Measurements from ENCODE around the gene ARL6IP4. TPM values are rescaled to one million over a fixed set of nuclear protein-coding genes. Genes with fewer than 3 reads are reported as not detected.

Gene ARL6IP4
- total and polyA plus RNA-seq, 2 of the 4 experiments (the other 2 are of a cell fraction) = 161 to 254 TPM

DNA sequence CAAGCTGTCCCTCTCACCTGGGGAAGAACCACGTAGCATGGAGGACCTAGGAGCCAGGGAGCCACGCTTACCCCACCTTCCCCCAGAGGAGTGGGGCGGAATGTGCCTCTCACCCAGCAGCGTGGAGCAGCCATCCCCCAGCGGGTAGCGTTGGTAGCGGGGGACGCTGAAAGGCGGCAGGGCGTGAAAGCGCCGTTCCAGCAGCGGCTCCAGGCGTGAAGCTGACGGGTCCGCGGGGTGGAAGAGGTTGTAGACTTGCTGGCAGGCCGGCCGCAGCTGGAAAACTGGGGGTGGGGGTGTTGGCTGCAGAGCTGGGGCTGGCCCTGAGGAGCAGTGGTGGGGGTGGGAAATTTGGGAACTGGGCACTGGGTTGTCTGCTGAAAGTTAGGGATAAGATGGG lies 11.9 kb downstream of the ARL6IP4 start:
- no peak overlapping the region for H3K4ac ChIP-seq (ENCODE audit: low read depth, low read length)
- no peak overlapping the region for H3K18ac ChIP-seq (ENCODE audit: low read depth, low read length)
- TF ChIP-seq, protein P1, sequence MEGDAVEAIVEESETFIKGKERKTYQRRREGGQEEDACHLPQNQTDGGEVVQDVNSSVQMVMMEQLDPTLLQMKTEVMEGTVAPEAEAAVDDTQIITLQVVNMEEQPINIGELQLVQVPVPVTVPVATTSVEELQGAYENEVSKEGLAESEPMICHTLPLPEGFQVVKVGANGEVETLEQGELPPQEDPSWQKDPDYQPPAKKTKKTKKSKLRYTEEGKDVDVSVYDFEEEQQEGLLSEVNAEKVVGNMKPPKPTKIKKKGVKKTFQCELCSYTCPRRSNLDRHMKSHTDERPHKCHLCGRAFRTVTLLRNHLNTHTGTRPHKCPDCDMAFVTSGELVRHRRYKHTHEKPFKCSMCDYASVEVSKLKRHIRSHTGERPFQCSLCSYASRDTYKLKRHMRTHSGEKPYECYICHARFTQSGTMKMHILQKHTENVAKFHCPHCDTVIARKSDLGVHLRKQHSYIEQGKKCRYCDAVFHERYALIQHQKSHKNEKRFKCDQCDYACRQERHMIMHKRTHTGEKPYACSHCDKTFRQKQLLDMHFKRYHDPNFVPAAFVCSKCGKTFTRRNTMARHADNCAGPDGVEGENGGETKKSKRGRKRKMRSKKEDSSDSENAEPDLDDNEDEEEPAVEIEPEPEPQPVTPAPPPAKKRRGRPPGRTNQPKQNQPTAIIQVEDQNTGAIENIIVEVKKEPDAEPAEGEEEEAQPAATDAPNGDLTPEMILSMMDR (conservative IDR thresholded peaks at IDR 0.05; ENCODE audit: low read depth, low read length) = no peak
- no peak for TF ChIP-seq RAD21 (IDR thresholded peaks at IDR 0.05; ENCODE audit: low read length)
- no peak for TF ChIP-seq BHLHE40 (IDR thresholded peaks at IDR 0.05; ENCODE audit: low read depth, low read length)
- TF ChIP-seq FOS (IDR thresholded peaks at IDR 0.05; ENCODE audit: low read depth, low read length) = no peak
- no peak for TF ChIP-seq POLR2A (IDR thresholded peaks at IDR 0.05; ENCODE audit: low read depth, low read length)
- TF ChIP-seq ELK1 (IDR thresholded peaks at IDR 0.05; ENCODE audit: borderline replicate concordance, low read depth, low read length) = no peak
- no peak for TF ChIP-seq MAZ (IDR thresholded peaks at IDR 0.05; ENCODE audit: borderline replicate concordance, low read depth, low read length)
- no peak for TF ChIP-seq CHD1 (IDR thresholded peaks at IDR 0.05; ENCODE audit: low read depth, low read length)
- TF ChIP-seq NFE2L2 (IDR thresholded peaks at IDR 0.05; ENCODE audit: low read depth, low read length) = no peak
- CTCF ChIA-PET = interaction anchor here (0.6 kb wide), 1 partner anchor 28 kb away, joined by 3 read pairs; no protein-coding TSS in a partner anchor
- no peaks in the 10 kb centered on the region for H3K79me1 ChIP-seq (ENCODE audit: low read depth in 1 of 2, low read length in 2 of 2)
- no peak overlapping the region for H3K9ac ChIP-seq (ENCODE audit: low read depth, low read length)
- 55% methylated on average over 14 of the region's 19 CpGs; no CpG with 5 or more reads in 1 of the 2 experiments for WGBS, 2 experiments (ENCODE audit: extremely low coverage in 2 of 2, insufficient read length in 1 of 2)
- H3K4me2 ChIP-seq (ENCODE audit: low read depth, low read length) = no peak overlapping the region
- H4K20me1 ChIP-seq (ENCODE audit: insufficient read depth, low read length) = no peaks in the 10 kb centered on the region; the same call in 1 of the 2 replicates
- DNase-seq (no peak), ATAC-seq (ENCODE audit: low read depth) (no peak)
- no peak overlapping the region for H3K56ac ChIP-seq (ENCODE audit: extremely low read depth, insufficient read depth, low read length)
- no peak overlapping the region for H3K4me3 ChIP-seq (ENCODE audit: insufficient read depth, low read depth, low read length)
- no peak overlapping the region for H2AFZ ChIP-seq (replicated peaks; ENCODE audit: low read length, poor library complexity)
- H2BK15ac ChIP-seq (ENCODE audit: low read depth, low read length) = no peak overlapping the region
- in situ Hi-C loops (cut with MboI; ENCODE audit: low sequenced_read_pairs) (no loop called here), dilution Hi-C loops (cut with HindIII; ENCODE audit: low sequenced_read_pairs, unreplicated experiment) (loop anchor here (25.0 kb wide), 1 partner anchor 245 kb away; the partner anchor contains the start of genes MPHOSPH9 and MTRFR), intact Hi-C loops (cut with micrococcal nuclease) (no loop called here)
- no peaks in the 10 kb centered on the region for H3K4me1 ChIP-seq (ENCODE audit: control insufficient read depth, insufficient read depth, low read length)
- no peak overlapping the region for H2BK5ac ChIP-seq (ENCODE audit: low read depth, low read length, poor library complexity, severe bottlenecking)
- no peak overlapping the region for H4K91ac ChIP-seq (ENCODE audit: insufficient read depth, low read depth, low read length)
- no peak overlapping the region for H2AK9ac ChIP-seq (replicated peaks; ENCODE audit: low read depth, low read length, poor library complexity)
- BruUV-seq (replicated peaks) = no TSS peak
- no peak overlapping the region for H2AK5ac ChIP-seq (ENCODE audit: low read depth, low read length)
- no peak overlapping the region for H3K23ac ChIP-seq (ENCODE audit: low read depth, low read length)
- POLR2A ChIA-PET (ENCODE audit: unreplicated experiment) = no interaction called here
- H3K27ac ChIP-seq (ENCODE audit: insufficient read depth, low read length) = no peak overlapping the region
- H3K27me3 ChIP-seq (ENCODE audit: control insufficient read depth, insufficient read depth, low read length) = no peaks in the 10 kb centered on the region
- no peak overlapping the region for H4K8ac ChIP-seq (ENCODE audit: low read depth in 2 of 2, low read length in 2 of 2)
- no peaks in the 10 kb centered on the region for H3K9me3 ChIP-seq (ENCODE audit: control insufficient read depth, insufficient read depth, low read length)
- H3K9me1 ChIP-seq (ENCODE audit: insufficient read depth, low read length) = peaks cover 2% of the 10 kb centered on the region; the same call in 1 of the 2 replicates
- peaks cover 40% of the 10 kb centered on the region; the same call in 1 of the 2 replicates for H3K36me3 ChIP-seq (ENCODE audit: control insufficient read depth, insufficient read depth, low read length)
- no peak overlapping the region for H4K5ac ChIP-seq (ENCODE audit: low read depth, low read length)
- H3K14ac ChIP-seq (replicated peaks; ENCODE audit: low read depth, low read length) = no peak overlapping the region
- H2BK120ac ChIP-seq (ENCODE audit: low read depth, low read length) = no peak overlapping the region
- H2BK20ac ChIP-seq (ENCODE audit: low read depth, low read length) = no peak overlapping the region

Measured in IMR-90 (cell line).